ENCODE measurements around the gene AAR2.

DNA sequence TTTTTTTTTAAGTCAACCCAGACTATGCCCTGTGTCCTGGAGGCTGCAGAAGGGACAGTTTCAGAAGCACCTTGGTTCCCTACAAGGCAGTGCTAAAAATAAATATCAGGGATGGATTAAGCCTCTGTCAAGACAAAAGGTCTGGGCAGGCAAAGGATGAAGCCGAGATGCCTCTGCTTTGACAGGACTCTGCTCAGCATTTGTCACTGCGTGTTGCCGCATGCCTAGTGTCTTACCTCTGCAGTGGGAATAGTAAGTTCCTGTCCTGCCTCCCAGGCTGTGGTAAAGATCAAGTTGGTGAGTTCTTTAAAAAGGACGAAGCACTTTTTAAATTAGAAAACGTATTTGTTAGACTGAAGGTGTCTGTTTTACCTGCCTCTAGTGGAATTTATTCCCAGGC lies 15.1 kb downstream of the AAR2 start:
- no peak for TF ChIP-seq CTCF (IDR thresholded peaks at IDR 0.05)
- no peak for TF ChIP-seq POLR2AphosphoS5 (IDR thresholded peaks at IDR 0.05; ENCODE audit: low read depth, low read length)
- TF ChIP-seq SIN3A (IDR thresholded peaks at IDR 0.05; ENCODE audit: borderline replicate concordance, insufficient read depth, low read depth, low read length), result no peak
- TF ChIP-seq, protein P1, sequence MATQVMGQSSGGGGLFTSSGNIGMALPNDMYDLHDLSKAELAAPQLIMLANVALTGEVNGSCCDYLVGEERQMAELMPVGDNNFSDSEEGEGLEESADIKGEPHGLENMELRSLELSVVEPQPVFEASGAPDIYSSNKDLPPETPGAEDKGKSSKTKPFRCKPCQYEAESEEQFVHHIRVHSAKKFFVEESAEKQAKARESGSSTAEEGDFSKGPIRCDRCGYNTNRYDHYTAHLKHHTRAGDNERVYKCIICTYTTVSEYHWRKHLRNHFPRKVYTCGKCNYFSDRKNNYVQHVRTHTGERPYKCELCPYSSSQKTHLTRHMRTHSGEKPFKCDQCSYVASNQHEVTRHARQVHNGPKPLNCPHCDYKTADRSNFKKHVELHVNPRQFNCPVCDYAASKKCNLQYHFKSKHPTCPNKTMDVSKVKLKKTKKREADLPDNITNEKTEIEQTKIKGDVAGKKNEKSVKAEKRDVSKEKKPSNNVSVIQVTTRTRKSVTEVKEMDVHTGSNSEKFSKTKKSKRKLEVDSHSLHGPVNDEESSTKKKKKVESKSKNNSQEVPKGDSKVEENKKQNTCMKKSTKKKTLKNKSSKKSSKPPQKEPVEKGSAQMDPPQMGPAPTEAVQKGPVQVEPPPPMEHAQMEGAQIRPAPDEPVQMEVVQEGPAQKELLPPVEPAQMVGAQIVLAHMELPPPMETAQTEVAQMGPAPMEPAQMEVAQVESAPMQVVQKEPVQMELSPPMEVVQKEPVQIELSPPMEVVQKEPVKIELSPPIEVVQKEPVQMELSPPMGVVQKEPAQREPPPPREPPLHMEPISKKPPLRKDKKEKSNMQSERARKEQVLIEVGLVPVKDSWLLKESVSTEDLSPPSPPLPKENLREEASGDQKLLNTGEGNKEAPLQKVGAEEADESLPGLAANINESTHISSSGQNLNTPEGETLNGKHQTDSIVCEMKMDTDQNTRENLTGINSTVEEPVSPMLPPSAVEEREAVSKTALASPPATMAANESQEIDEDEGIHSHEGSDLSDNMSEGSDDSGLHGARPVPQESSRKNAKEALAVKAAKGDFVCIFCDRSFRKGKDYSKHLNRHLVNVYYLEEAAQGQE (IDR thresholded peaks at IDR 0.05; ENCODE audit: insufficient read depth in 1 of 2, low read depth in 2 of 2, low read length in 1 of 2), result no peak
- no peak for TF ChIP-seq TCF7L2 (IDR thresholded peaks at IDR 0.05; ENCODE audit: low read depth, low read length)

All from Panc1 (cell line).